IPS-18c (cell line): Measurements from ENCODE around the gene CLDN15.
"Not testable (repeated sequence)": the region's sequence is repeated elsewhere in the genome, so short reads cannot be mapped to it uniquely, and the experiment has no call there.

Experiments used
- H3K4me3 ChIP-seq: 2 replicates; pipeline ENCODE4 v1.7.0; 2013; ENCODE audit warnings: low read depth, mild to moderate bottlenecking, low read length, moderate library complexity; ENCODE audit not compliant: insufficient read depth
- H3K9me3 ChIP-seq: one replicate; pipeline ENCODE4 v1.6.1; 2013; ENCODE audit warnings: mild to moderate bottlenecking, low read length, moderate library complexity; ENCODE audit not compliant: control insufficient read depth, insufficient read depth

The CLDN15 gene, protein sequence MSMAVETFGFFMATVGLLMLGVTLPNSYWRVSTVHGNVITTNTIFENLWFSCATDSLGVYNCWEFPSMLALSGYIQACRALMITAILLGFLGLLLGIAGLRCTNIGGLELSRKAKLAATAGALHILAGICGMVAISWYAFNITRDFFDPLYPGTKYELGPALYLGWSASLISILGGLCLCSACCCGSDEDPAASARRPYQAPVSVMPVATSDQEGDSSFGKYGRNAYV

DNA sequence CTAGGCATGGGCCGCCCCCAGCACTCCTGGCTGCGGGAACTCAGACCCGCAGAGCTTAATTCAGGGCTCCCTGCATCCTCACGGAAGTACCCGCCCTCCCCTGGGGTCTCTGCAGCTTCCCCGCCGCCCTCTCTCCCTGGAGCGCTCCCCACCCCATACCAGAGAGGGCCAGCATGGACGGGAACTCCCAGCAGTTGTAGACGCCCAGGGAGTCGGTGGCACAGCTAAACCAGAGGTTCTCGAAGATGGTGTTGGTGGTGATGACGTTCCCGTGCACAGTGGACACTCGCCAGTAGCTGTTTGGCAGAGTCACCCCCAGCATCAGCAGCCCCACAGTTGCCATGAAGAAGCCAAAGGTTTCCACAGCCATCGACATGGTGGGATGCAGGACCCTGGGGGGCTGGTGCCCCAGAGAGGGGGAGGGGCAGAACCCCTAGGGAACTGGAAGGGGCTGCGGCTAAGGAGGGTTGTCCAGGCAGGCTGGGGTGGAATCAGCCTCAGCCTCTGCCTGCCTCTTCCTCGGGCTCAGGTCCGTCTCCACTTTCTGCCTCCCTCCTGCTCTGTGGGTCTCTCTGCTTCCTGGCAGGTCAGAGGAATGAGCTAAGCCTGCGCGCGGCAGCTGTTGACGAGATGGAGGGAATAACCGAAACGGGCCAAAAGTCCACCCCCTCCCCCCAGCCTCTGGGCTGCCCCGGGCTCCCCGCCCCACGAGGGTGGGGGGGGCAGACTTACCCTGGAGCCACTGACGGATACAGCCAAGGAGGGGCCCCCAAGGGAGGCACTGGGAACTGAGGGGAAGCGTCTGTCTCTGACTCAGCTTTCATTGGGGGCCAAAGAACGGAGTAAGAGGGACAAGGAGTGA is at the start of gene CLDN15:
CLDN15 (minus strand) TSS at position 597 of the 862 bp plus-strand sequence; CDS start at position 376, 221 bp downstream.
- no peak within 1 kb of the TSS for H3K4me3 ChIP-seq

DNA sequence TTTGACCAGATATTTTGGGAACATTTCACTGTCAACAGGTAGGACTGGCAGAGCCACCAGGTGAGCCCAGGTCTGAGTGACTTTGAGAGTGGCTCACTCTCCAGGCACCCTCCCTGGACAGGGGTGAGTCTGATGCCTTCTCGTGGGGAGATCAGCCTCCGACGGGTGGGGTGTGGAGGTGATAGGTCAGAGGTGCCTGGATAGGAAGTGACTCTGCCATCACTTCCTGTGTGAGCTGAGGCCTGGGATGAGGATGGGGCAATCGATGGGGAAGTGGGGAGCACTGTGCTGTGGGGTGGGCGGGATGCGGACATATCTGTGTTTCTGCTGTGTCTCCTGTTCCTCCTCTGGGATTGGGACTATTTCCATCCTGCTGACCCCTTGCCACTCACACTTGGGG is 49.4 kb upstream of the CLDN15 start:
- no peak overlapping the region for H3K4me3 ChIP-seq
- H3K9me3 ChIP-seq: no peaks in the 10 kb centered on the region

More for the DNA sequence above, at the start of gene CLDN15:
- H3K9me3 ChIP-seq: no peaks in the 10 kb centered on the region

DNA sequence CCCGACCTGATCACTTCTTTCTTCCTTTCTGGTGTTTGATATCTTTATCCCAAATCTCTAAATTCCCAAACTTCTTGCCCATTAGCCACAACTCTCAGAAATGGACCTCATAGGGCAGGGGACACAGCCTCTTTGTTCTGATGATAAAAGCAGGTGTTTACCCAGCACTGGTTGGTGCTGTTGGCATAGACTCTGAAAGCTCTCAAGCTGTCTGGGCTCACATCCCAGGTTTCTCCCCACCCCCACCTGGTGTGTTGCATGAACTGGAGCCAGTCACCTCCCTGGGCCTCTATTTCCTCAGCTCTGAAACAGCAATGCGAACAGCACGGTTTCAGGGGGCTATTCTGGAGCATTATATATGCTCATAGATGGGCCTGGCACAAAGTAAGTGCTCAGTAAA is 48.3 kb upstream of the CLDN15 start:
- not testable (repeated sequence) for H3K4me3 ChIP-seq, H3K9me3 ChIP-seq

DNA sequence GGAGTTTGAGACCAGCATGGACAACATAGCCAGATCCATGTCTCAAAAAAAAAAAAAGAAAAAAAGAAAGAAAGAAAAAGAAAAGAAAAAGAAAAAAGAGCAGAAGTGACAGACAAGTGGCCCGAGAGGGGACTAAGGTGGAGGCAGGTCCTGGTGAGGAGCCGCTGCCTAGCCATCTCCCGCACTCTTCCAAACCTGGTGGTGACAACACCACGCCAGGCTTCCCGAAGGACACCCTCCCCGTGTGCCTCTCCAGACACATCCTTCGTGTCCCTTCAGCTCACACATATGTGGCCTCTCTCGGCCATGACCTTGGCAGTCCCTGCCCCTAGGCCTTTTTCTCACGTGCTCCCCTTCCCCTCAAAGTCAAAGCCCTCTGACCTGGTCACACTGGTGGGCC is 47.6 kb upstream of the CLDN15 start:
- Histone ChIP-seq H3K9me3 (no peaks in the 10 kb centered on the region), H3K4me3 (no peak overlapping the region)

- H3K4me3 ChIP-seq, H3K9me3 ChIP-seq: not testable (repeated sequence)
These were observed 43.3 kb upstream of the CLDN15 start for GRCh38 chr7:101280912-101281311.

DNA sequence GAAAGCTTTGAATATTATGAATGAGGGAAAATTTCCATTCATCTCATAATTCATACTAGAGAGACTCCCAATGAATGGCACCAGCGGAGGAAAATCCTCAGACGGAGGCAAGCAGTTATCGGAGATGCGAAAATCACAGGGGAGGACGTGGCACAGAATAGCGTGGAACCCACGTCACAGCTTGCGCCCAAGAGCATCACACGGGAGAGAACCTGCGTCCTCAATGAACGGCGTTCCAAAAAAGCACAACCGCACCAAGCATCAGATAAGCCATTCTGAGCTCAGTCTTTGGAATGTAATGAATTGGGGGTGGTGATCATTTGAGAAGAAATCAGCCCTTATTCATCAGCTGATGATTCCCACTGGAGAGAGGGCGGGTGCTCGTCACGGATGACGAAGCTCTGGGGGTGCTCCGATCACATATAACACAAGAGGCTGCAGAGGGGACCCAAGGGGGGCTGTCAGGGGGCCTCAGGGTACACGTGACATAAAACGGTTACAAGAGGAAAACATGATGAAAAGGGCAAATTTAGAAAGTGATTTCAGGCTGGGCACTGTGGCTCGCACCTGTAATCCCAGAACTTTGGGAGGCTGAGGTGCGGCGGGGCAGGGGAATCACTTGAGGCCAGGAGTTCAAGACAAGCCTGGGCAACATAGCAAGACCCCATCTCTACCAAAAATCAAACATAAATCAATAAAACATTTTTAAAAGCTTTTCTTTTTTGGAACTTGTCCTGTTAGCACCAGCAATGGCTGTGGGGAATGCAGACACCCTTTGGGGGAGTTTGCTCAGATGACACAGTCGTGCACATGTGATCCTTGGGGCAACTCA is 41.1 kb upstream of the CLDN15 start:
- H3K4me3 ChIP-seq: no peak overlapping the region

DNA sequence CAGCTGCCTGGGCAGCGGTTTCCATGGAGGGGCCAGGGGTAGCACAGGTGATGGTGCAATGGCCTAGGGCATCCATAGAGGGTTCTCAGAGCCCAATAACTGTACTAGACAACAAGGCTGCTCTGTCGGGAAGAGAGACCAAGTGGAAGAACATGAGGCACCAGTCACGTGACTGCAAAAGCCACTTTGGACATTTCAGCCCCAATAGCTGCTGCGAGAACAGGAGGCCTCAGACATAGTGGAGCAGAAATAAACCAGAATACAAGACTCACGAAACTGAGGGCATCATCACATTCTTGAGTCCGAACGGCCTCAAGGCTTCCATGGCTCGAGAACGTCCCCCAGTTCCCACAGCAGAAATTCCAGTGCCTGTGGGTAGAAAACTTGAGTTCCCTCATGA is 39.6 kb upstream of the CLDN15 start:
- Histone ChIP-seq H3K4me3 (no peak overlapping the region), H3K9me3 (no peaks in the 10 kb centered on the region)

More for the DNA sequence above, 41.1 kb upstream of the CLDN15 start:
- no peaks in the 10 kb centered on the region for H3K9me3 ChIP-seq

DNA sequence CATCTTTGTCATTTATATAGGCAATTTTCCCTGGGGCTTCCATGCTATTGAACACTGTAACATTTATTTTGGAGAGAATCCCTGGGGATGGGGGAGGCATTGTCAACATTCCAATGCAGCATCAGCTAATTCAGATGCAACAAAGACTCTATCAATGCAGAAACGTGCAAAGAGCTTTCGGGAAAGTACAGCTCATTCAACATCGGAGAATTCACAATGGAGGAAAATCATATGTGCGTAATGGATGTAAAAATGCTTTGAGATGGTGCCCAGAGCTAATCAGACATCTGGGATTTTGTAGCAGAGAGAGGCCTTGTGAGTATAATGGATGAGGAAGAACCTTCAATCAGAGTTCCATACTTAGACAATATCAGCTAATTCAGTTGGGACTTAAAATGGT is 35.6 kb upstream of the CLDN15 start:
- Histone ChIP-seq H3K9me3 (no peaks in the 10 kb centered on the region), H3K4me3 (no peak overlapping the region)

DNA sequence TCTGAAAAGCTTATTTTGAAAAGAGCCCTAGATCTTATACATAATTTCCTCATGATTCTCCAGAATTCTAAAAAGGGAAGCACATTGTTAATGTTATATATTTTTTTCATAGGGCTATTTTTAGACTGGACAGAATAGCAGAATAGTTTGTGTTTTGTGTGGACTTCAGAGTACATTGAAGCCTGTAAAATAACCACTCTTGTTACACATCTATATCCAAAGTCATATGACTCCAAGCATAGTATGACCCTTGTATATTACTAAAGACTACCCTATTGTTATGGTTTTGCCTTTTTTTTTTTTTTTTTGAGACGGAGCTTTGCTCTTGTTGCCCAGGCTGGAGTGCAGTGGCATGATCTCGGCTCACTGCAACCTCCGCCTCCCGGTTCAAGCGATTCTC is 33.4 kb upstream of the CLDN15 start:
- H3K9me3 ChIP-seq: no peaks in the 10 kb centered on the region

GRCh38 chr7:101269664-101270063 is 32.1 kb upstream of the CLDN15 start:
- no peak overlapping the region for H3K4me3 ChIP-seq
- peaks cover 2% of the 10 kb centered on the region for H3K9me3 ChIP-seq

More for the DNA sequence above, 33.4 kb upstream of the CLDN15 start:
- no peak overlapping the region for H3K4me3 ChIP-seq

DNA sequence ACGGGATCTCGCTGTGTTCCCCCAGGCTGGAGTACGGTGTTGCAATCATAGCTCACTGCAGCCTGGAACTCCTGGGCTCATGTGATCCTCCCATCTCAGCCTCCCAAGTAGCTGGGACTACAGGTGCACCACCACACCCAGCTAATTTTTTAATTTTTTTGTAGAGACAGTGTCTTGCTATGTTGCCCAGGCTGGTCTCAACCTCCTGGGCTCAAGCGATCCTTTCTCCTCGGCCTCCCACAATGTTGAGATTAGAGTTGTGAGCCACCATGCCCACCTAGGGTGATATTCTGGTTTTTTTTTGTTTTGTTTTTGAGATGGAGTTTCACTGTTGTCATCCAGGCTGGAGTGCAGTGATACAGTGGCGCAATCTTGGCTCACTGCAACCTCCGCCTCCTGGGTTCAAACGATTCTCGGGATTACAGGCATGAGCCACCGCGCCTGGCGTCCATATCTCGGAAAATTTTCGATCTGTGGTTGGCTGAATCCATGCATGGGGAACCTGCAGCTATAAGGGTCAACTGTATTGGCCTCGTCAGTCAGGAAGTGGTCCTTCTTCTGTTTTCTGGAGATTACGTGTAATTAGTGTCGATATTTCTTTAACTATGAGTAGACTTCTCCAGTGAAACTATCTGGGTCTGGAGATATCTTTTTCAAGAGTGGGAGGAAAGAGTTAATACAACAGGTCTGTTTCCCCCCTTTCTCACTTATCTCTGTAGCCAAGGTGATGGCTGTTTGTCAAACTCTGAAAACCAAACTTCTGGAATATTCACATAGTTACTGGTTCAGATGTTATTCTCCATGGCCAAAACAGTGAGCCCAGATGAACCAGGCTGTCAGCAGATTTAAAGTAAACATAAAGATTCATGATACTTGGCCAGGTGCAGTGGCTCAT is 28.3 kb upstream of the CLDN15 start:
- Histone ChIP-seq H3K9me3 (peaks cover 2% of the 10 kb centered on the region), H3K4me3 (no peak overlapping the region)

- H3K4me3 ChIP-seq: not testable (repeated sequence)
These were observed 26.6 kb upstream of the CLDN15 start for GRCh38 chr7:101264102-101264706.

DNA sequence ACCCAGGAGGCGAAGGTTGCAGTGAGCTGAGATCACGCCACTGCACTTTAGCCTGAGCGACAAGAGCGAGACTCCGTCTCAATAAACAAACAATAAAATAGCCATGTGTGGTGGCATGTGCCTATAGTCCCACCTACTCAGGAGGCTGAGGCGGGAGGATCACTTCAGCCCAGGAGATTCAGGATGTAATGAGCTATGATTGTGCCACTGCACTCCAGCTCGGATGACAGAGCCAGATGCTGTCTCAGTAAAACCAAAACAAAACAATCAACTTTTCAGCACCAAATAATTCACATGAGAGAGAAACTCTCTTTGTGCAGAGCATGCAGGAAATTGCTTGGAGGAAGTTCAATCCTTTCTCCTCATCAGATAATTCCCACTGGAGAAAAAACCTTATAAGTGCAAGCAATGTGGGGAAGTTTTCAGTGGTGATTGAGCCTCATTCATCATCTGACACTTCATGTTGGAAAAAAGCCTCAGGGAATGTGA is 20.7 kb upstream of the CLDN15 start:
- no peak overlapping the region for H3K4me3 ChIP-seq
- no peaks in the 10 kb centered on the region for H3K9me3 ChIP-seq

More at GRCh38 chr7:101264102-101264706, 26.6 kb upstream of the CLDN15 start:
- not testable (repeated sequence) for H3K9me3 ChIP-seq

DNA sequence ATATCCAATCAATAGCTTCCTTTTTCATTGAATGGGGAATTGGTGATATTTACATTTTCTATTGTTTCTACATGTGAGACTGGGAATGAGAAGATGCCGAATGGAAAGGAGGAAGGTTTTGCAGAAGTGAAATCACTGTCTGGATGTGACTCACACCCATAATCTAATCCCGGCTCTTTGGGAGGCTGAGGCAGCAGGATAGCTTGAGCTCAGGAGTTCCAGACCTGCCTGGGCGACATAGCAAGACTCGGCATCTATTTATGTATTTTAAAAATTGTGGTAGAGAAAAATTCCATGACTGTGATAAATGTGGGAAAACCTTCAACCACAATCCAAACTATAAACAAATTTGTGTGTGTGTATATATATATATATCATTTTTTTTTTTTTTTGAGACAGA is 18.2 kb upstream of the CLDN15 start:
- no peaks in the 10 kb centered on the region for H3K9me3 ChIP-seq
- no peak overlapping the region for H3K4me3 ChIP-seq

GRCh38 chr7:101253199-101253598 is 15.6 kb upstream of the CLDN15 start:
- H3K4me3 ChIP-seq, H3K9me3 ChIP-seq: not testable (repeated sequence)
